Duodenal mucosa (tissue), 2 donors: ENCODE data around the gene PRKCA.

Experiments
- H3K27ac ChIP-seq: one replicate; pipeline ENCODE4 v1.7.0; 2013; ENCODE audit warnings: low read depth, low read length
- H3K27me3 ChIP-seq, 2 donors: one replicate each; pipeline ENCODE4 v1.7.0; 2013; ENCODE audit warnings: low read length in 2 of 2, control low read depth in 1 of 2; ENCODE audit not compliant: insufficient read depth in 2 of 2, control insufficient read depth in 1 of 2
- H3K36me3 ChIP-seq, 2 donors: one replicate each; pipeline ENCODE4 v1.7.0; 2013; ENCODE audit warnings: low read length in 2 of 2, control low read depth in 1 of 2; ENCODE audit not compliant: insufficient read depth in 2 of 2, control insufficient read depth in 1 of 2
- H3K4me1 ChIP-seq, 2 donors: one replicate each; pipeline ENCODE4 v1.7.0; 2013; ENCODE audit warnings: low read length in 2 of 2, control low read depth in 1 of 2; ENCODE audit not compliant: insufficient read depth in 2 of 2, control insufficient read depth in 1 of 2
- H3K4me3 ChIP-seq, 2 donors: one replicate each; pipeline ENCODE4 v1.7.0; 2013; ENCODE audit warnings: low read length in 2 of 2, low read depth in 1 of 2
- H3K9ac ChIP-seq, 2 donors: one replicate each; pipeline ENCODE4 v1.7.0; 2013; ENCODE audit warnings: low read length in 2 of 2, low read depth in 1 of 2
- H3K9me3 ChIP-seq, 2 donors: one replicate each; pipeline ENCODE4 v1.7.0; 2013; ENCODE audit warnings: low read length in 2 of 2, control low read depth in 1 of 2; ENCODE audit not compliant: control insufficient read depth in 1 of 2

Gene PRKCA

GRCh38 chr17:66466840-66467367 is 164.5 kb downstream of the PRKCA start:
- H3K36me3 ChIP-seq = no peaks in the 10 kb centered on the region
- H3K4me1 ChIP-seq = peaks cover 41 to 45% of the 10 kb centered on the region in 2 donors
- no peak overlapping the region for H3K9ac ChIP-seq
- no peak overlapping the region for H3K4me3 ChIP-seq
- no peaks in the 10 kb centered on the region for H3K27me3 ChIP-seq
- H3K9me3 ChIP-seq = no peaks in the 10 kb centered on the region
- H3K27ac ChIP-seq = no peak overlapping the region

GRCh38 chr17:66467766-66468165 is 165.4 kb downstream of the PRKCA start:
- Histone ChIP-seq H3K4me3 (no peak overlapping the region), H3K36me3 (no peaks in the 10 kb centered on the region), H3K27me3 (no peaks in the 10 kb centered on the region), H3K9ac (no peak overlapping the region), H3K9me3 (no peaks in the 10 kb centered on the region), H3K4me1 (peaks cover 36 to 43% of the 10 kb centered on the region in 2 donors), H3K27ac (no peak overlapping the region)

- Histone ChIP-seq H3K36me3 (no peaks in the 10 kb centered on the region), H3K9ac (no peak overlapping the region), H3K4me3 (no peak overlapping the region), H3K4me1 (peaks cover 33 to 38% of the 10 kb centered on the region in 2 donors), H3K27me3 (no peaks in the 10 kb centered on the region), H3K9me3 (no peaks in the 10 kb centered on the region), H3K27ac (no peak overlapping the region)
These were observed 166.1 kb downstream of the PRKCA start for GRCh38 chr17:66468241-66469087.

GRCh38 chr17:66469088-66469442 is 166.7 kb downstream of the PRKCA start:
- no peak overlapping the region for H3K9ac ChIP-seq
- H3K4me1 ChIP-seq = peaks cover 31 to 38% of the 10 kb centered on the region in 2 donors
- no peaks in the 10 kb centered on the region for H3K36me3 ChIP-seq
- no peaks in the 10 kb centered on the region for H3K27me3 ChIP-seq
- no peak overlapping the region for H3K27ac ChIP-seq
- no peak overlapping the region for H3K4me3 ChIP-seq
- H3K9me3 ChIP-seq = no peaks in the 10 kb centered on the region

- H3K36me3 ChIP-seq = no peaks in the 10 kb centered on the region
- H3K27me3 ChIP-seq = no peaks in the 10 kb centered on the region
- no peak overlapping the region for H3K9ac ChIP-seq
- H3K4me3 ChIP-seq = no peak overlapping the region
- H3K4me1 ChIP-seq = peaks cover 34 to 38% of the 10 kb centered on the region in 2 donors
- H3K9me3 ChIP-seq = no peaks in the 10 kb centered on the region
- no peak overlapping the region for H3K27ac ChIP-seq
These were observed 167.0 kb downstream of the PRKCA start for GRCh38 chr17:66469461-66469860.

- Histone ChIP-seq H3K27ac (no peak overlapping the region), H3K9ac (no peak overlapping the region), H3K36me3 (no peaks in the 10 kb centered on the region), H3K27me3 (no peaks in the 10 kb centered on the region), H3K9me3 (no peaks in the 10 kb centered on the region), H3K4me1 (peaks cover 34 to 38% of the 10 kb centered on the region in 2 donors), H3K4me3 (no peak overlapping the region)
These were observed 167.5 kb downstream of the PRKCA start for GRCh38 chr17:66469890-66470289.

GRCh38 chr17:66472123-66472522 is 169.7 kb downstream of the PRKCA start:
- H3K9ac ChIP-seq = no peak overlapping the region
- H3K4me3 ChIP-seq = no peak overlapping the region
- peaks cover 30 to 38% of the 10 kb centered on the region in 2 donors for H3K4me1 ChIP-seq
- no peaks in the 10 kb centered on the region for H3K27me3 ChIP-seq
- H3K9me3 ChIP-seq = no peaks in the 10 kb centered on the region
- H3K27ac ChIP-seq = no peak overlapping the region
- no peaks in the 10 kb centered on the region for H3K36me3 ChIP-seq

- Histone ChIP-seq H3K36me3 (no peaks in the 10 kb centered on the region), H3K27ac (no peak overlapping the region), H3K9me3 (no peaks in the 10 kb centered on the region), H3K4me1 (peaks cover 14 to 21% of the 10 kb centered on the region in 2 donors), H3K9ac (no peak overlapping the region), H3K27me3 (no peaks in the 10 kb centered on the region), H3K4me3 (no peak overlapping the region)
These were observed 171.8 kb downstream of the PRKCA start for GRCh38 chr17:66474258-66474657.

GRCh38 chr17:66474806-66475497 is 172.5 kb downstream of the PRKCA start:
- Histone ChIP-seq H3K36me3 (no peaks in the 10 kb centered on the region), H3K4me3 (no peak overlapping the region), H3K4me1 (peaks cover 15 to 21% of the 10 kb centered on the region in 2 donors), H3K9me3 (no peaks in the 10 kb centered on the region), H3K27me3 (no peaks in the 10 kb centered on the region), H3K27ac (no peak overlapping the region), H3K9ac (no peak overlapping the region)

GRCh38 chr17:66476014-66476413 is 173.6 kb downstream of the PRKCA start:
- Histone ChIP-seq H3K4me3 (no peak overlapping the region), H3K4me1 (peaks cover 15 to 24% of the 10 kb centered on the region in 2 donors), H3K9me3 (no peaks in the 10 kb centered on the region), H3K36me3 (no peaks in the 10 kb centered on the region), H3K27me3 (no peaks in the 10 kb centered on the region), H3K27ac (no peak overlapping the region), H3K9ac (no peak overlapping the region)
